PC-3 (cell line): ENCODE data around the gene ITGB1. TPM values are rescaled to one million over a fixed set of nuclear protein-coding genes. Genes with fewer than 3 reads are reported as not detected.
"Not testable (repeated sequence)": the region's sequence is repeated elsewhere in the genome, so short reads cannot be mapped to it uniquely, and the experiment has no call there.

ENCODE experiments used
- ATAC-seq: fragments of 200-7000 bp; cut with Tn5 transposase; 2 replicates; pipeline ENCODE4 v1.9.1; 2020; ENCODE audit warnings: mild to moderate bottlenecking, moderate library complexity
- BruUV-seq: library from RNA; stranded (reverse); fragments of 400-500 nt; replicated peaks from 2 replicates; lab custom pipeline; 2021; lab: Mats Ljungman, UMichigan
- CTCF ChIA-PET: fragments of 300-600 bp; sonication (Branson Sonifier 250); formaldehyde crosslinking; loops from one replicate; lab custom pipeline; 2022; ENCODE audit warnings: antibody characterized with exemption; lab: Charles Lee
- POLR2A ChIA-PET: fragments of 300-600 bp; sonication (Branson Sonifier 250); formaldehyde crosslinking; loops from one replicate; lab custom pipeline; 2022; ENCODE audit warnings: antibody characterized with exemption; ENCODE audit not compliant: unreplicated experiment; lab: Charles Lee
- DNase-seq: peaks from one replicate; pipeline ENCODE4 v3.0.0-alpha.2; 2015
- H2AFZ ChIP-seq: fragments of 300-600 bp; sonication (generic); 2 replicates; pipeline ENCODE4 v1.6.0; 2016; ENCODE audit warnings: antibody characterized with exemption, low read length
- H3F3A ChIP-seq: fragments of 300-600 bp; sonication (generic); one replicate; pipeline ENCODE4 v1.6.0; 2017; ENCODE audit warnings: antibody characterized with exemption, low read length, control low read depth, mild to moderate bottlenecking; ENCODE audit not compliant: unreplicated experiment
- H3K27ac ChIP-seq: fragments of 300-600 bp; sonication (generic); 2 replicates; pipeline ENCODE4 v1.5.1; 2016; ENCODE audit warnings: mild to moderate bottlenecking, low read length
- H3K27me3 ChIP-seq: fragments of 300-600 bp; sonication (generic); 2 replicates; pipeline ENCODE4 v1.6.1; 2016; ENCODE audit warnings: low read length, mixed read lengths
- H3K36me3 ChIP-seq: fragments of 300-600 bp; sonication (generic); 2 replicates; pipeline ENCODE4 v1.6.1; 2016; ENCODE audit warnings: low read depth, mixed run types, low read length, mixed read lengths
- H3K4me1 ChIP-seq: fragments of 300-600 bp; sonication (generic); 2 replicates; pipeline ENCODE4 v1.5.1; 2016; ENCODE audit warnings: low read length; ENCODE audit not compliant: insufficient read depth
- H3K4me2 ChIP-seq: fragments of 300-600 bp; sonication (generic); 2 replicates; pipeline ENCODE4 v1.6.0; 2016; ENCODE audit warnings: low read length
- H3K4me3 ChIP-seq: fragments of 300-600 bp; sonication (generic); 2 replicates; pipeline ENCODE4 v1.5.1; 2016; ENCODE audit warnings: mild to moderate bottlenecking, low read length, mixed read lengths
- H3K79me2 ChIP-seq: fragments of 300-600 bp; sonication (generic); 2 replicates; pipeline ENCODE4 v1.6.1; 2017; ENCODE audit warnings: low read length, mixed read lengths
- H3K9ac ChIP-seq: fragments of 300-600 bp; sonication (generic); 2 replicates; pipeline ENCODE4 v1.6.0; 2016; ENCODE audit warnings: mild to moderate bottlenecking, low read length
- H3K9me2 ChIP-seq: fragments of 300-600 bp; sonication (generic); replicated peaks from 2 replicates; pipeline ENCODE4 v1.6.1; 2016; ENCODE audit warnings: mixed run types, low read length, mixed read lengths
- H3K9me3 ChIP-seq: fragments of 300-600 bp; sonication (generic); 2 replicates; pipeline ENCODE4 v1.6.1; 2016; ENCODE audit warnings: low read length, mixed read lengths
- H4K20me1 ChIP-seq: fragments of 300-600 bp; sonication (generic); 2 replicates; pipeline ENCODE4 v1.6.1; 2016; ENCODE audit warnings: low read length, mixed read lengths
- CTCF ChIP-seq: fragments of 300-600 bp; sonication (generic); conservative IDR thresholded peaks from 2 replicates; pipeline ENCODE4 v1.5.1; 2017; ENCODE audit warnings: antibody characterized with exemption, low read depth, mild to moderate bottlenecking, low read length
- EZH2 ChIP-seq: fragments of 300-600 bp; sonication (generic); IDR thresholded peaks from one replicate; pipeline ENCODE4 v1.6.1; 2017; ENCODE audit warnings: antibody characterized with exemption, mild to moderate bottlenecking, low read length; ENCODE audit not compliant: unreplicated experiment
- EZH2phosphoT487 ChIP-seq: fragments of 300-600 bp; sonication (generic); IDR thresholded peaks from 2 replicates; pipeline ENCODE4 v1.6.1; 2018; ENCODE audit warnings: mild to moderate bottlenecking, antibody characterized with exemption, low read length, borderline replicate concordance
- intact Hi-C: fragments of 100-400 bp; cut with micrococcal nuclease; formaldehyde crosslinking; loops from 2 replicates; pipeline ENCODE4 v1.9.0; 2023
- total RNA-seq: library from RNA; depleted of rRNA; stranded (reverse); fragments of >200 nt; gene quantifications from 2 replicates; pipeline ENCODE4 v1.2.3, GENCODE V29; 2014

ITGB1 gene
- total RNA-seq, 1 experiment from 2014 or later, result 1,010 TPM

- intact Hi-C loops, result no loop called here
- Histone ChIP-seq H3K4me3 (no peak overlapping the region), H3K27ac (no peak overlapping the region), H3K36me3 (peaks cover 86% of the 10 kb centered on the region), H3K4me2 (no peak overlapping the region), H3K79me2 (peaks cover 16% of the 10 kb centered on the region; the same call in 1 of the 2 replicates), H3F3A (peaks cover 22% of the 10 kb centered on the region), H4K20me1 (0 out of 2 replicates have a peak, but pooled peaks cover 13% of the 10 kb centered on the region), H3K9me3 (no peaks in the 10 kb centered on the region), H3K4me1 (no peaks in the 10 kb centered on the region), H3K9ac (no peak overlapping the region), H3K27me3 (no peaks in the 10 kb centered on the region), H3K9me2 (no peaks in the 10 kb centered on the region), H2AFZ (no peak overlapping the region)
- DNase-seq (no peak), ATAC-seq (no peak)
- no TSS peak for BruUV-seq
- CTCF ChIA-PET, result no interaction called here
- POLR2A ChIA-PET, result no interaction called here
- TF ChIP-seq EZH2, result no peak
- no peak for TF ChIP-seq CTCF
- no peak for TF ChIP-seq EZH2phosphoT487
Observed at GRCh38 chr10:32906595-32906994, 51.4 kb downstream of the ITGB1 start.

- no peak overlapping the region for H3K9ac ChIP-seq
- H4K20me1 ChIP-seq, result 0 out of 2 replicates have a peak, but pooled peaks cover 13% of the 10 kb centered on the region
- ATAC-seq (no peak), DNase-seq (no peak)
- no peak for TF ChIP-seq CTCF
- no peak for TF ChIP-seq EZH2phosphoT487
- TF ChIP-seq EZH2, result no peak
- H3K27ac ChIP-seq, result no peak overlapping the region
- H2AFZ ChIP-seq, result no peak overlapping the region
- CTCF ChIA-PET, result no interaction called here
- peaks cover 82% of the 10 kb centered on the region for H3K36me3 ChIP-seq
- H3K9me2 ChIP-seq, result no peaks in the 10 kb centered on the region
- no peaks in the 10 kb centered on the region for H3K4me1 ChIP-seq
- H3K4me3 ChIP-seq, result no peak overlapping the region
- no peaks in the 10 kb centered on the region for H3K9me3 ChIP-seq
- peaks cover 22% of the 10 kb centered on the region for H3F3A ChIP-seq
- H3K79me2 ChIP-seq, result peaks cover 16% of the 10 kb centered on the region; the same call in 1 of the 2 replicates
- H3K27me3 ChIP-seq, result no peaks in the 10 kb centered on the region
- H3K4me2 ChIP-seq, result no peak overlapping the region
- intact Hi-C loops, result no loop called here
- POLR2A ChIA-PET, result no interaction called here
- BruUV-seq, result no TSS peak
Observed at GRCh38 chr10:32905466-32905865, 52.6 kb downstream of the ITGB1 start.

- no peak overlapping the region for H3K9ac ChIP-seq
- H3K79me2 ChIP-seq, result peaks cover 9% of the 10 kb centered on the region; the same call in 1 of the 2 replicates
- H3K9me2 ChIP-seq, result no peaks in the 10 kb centered on the region
- BruUV-seq, result no TSS peak
- H3F3A ChIP-seq, result peaks cover 15% of the 10 kb centered on the region
- H3K9me3 ChIP-seq, result no peaks in the 10 kb centered on the region
- TF ChIP-seq EZH2 (no peak), EZH2phosphoT487 (no peak), CTCF (no peak)
- H3K4me1 ChIP-seq, result no peaks in the 10 kb centered on the region
- H2AFZ ChIP-seq, result no peak overlapping the region
- intact Hi-C loops, result no loop called here
- no peaks in the 10 kb centered on the region for H3K27me3 ChIP-seq
- CTCF ChIA-PET, result no interaction called here
- peaks cover 85% of the 10 kb centered on the region for H3K36me3 ChIP-seq
- no peak overlapping the region for H3K27ac ChIP-seq
- DNase-seq, result no peak
- POLR2A ChIA-PET, result no interaction called here
- 0 out of 2 replicates have a peak, but pooled peaks cover 9% of the 10 kb centered on the region for H4K20me1 ChIP-seq
- no peak for ATAC-seq
- no peak overlapping the region for H3K4me3 ChIP-seq
- no peak overlapping the region for H3K4me2 ChIP-seq
Observed at GRCh38 chr10:32901815-32902214, 56.2 kb downstream of the ITGB1 start.

GRCh38 chr10:32895200-32895968, 62.6 kb downstream of the ITGB1 start:
- ATAC-seq, POLR2A ChIA-PET, H3K27me3 ChIP-seq, H3K4me1 ChIP-seq, H3K9me3 ChIP-seq, H4K20me1 ChIP-seq, H3K27ac ChIP-seq, BruUV-seq, H2AFZ ChIP-seq, CTCF ChIA-PET, H3K4me3 ChIP-seq, H3K4me2 ChIP-seq, H3K9ac ChIP-seq, H3K9me2 ChIP-seq, intact Hi-C loops, H3F3A ChIP-seq, H3K79me2 ChIP-seq: not testable (repeated sequence)
- H3K36me3 ChIP-seq, result peaks cover 47% of the 10 kb centered on the region
- peak; percentile 37 for DNase-seq
